AG20443 (cell line): ENCODE data around the gene ANKRD34C.
"Not testable (repeated sequence)": the region's sequence is repeated elsewhere in the genome, so short reads cannot be mapped to it uniquely, and the experiment has no call there.

Experiments
- DNase-seq: peaks from one replicate; pipeline ENCODE4 v3.0.0; 2012; ENCODE audit warnings: low spot score, mixed read lengths

Gene ANKRD34C

GRCh38 chr15:79311901-79312553 lies 29.5 kb downstream of the ANKRD34C start:
- DNase-seq, result no peak

- no peak for DNase-seq
These were observed 31.7 kb downstream of the ANKRD34C start for GRCh38 chr15:79314186-79314585.

- DNase-seq, result no peak
These were observed 32.3 kb downstream of the ANKRD34C start for GRCh38 chr15:79314811-79315210.

DNA sequence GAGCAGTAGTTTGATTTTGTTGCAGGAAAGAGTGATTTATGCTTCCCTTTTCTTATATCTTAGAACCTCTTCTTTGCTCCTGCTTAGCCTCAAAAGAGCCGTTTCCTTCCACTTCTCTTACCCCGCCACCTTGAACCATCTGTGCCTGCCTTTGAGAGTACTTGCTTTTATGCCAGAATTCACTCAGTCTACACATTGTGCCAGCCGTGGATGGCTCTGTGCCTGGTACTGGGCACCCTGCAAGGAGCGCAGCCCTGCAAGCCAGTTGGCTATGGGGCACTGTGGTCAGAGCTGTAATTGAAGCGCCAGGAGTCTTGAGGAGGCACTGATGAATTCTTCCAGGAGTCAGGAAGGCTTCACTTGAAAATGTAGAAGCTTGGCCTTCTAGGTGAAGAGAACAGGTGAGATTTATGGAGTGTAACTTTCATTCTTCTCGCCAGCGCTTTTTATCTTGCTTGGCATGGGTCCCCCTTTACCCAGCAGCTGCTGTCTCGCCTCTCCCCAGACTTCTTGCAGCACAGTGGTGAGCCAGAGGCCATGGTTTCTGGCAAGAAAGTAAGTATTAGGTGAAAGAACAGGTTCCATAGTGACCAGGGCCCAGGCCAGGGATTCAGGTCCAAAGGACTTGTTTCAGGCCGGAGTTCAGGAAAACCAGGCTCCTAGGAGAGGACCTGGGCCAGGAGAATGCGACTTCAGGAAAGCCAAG lies 33.3 kb downstream of the ANKRD34C start:
- DNase-seq, result no peak

- no peak for DNase-seq
These were observed 34.3 kb downstream of the ANKRD34C start for GRCh38 chr15:79316864-79317263.

GRCh38 chr15:79319973-79320372 lies 37.5 kb downstream of the ANKRD34C start:
- not testable (repeated sequence) for DNase-seq

GRCh38 chr15:79321876-79322275 lies 39.4 kb downstream of the ANKRD34C start:
- DNase-seq, result no peak

GRCh38 chr15:79322306-79322705 lies 39.8 kb downstream of the ANKRD34C start:
- DNase-seq, result no peak

GRCh38 chr15:79322945-79323344 lies 40.4 kb downstream of the ANKRD34C start:
- no peak for DNase-seq

DNA sequence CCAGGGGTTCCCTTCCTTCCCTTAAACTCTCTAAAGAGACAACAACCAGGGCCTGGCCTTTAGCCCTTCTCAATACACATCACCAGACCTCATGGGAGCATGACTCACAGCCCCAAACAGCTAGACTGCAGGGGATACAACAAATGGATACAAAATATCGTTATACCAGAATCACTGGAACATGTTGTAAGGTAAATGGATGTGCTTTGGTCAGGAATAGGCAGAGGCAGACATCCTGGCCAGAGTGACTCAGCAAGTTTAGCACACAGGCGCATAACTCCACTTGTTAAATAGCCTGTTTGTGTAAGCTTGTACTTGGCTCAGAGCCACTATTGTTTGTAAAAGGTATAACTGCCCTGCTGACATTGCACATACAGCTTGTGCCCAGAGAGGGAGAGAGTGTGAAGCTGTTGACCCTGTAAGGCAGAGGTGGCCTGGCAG lies 46.7 kb downstream of the ANKRD34C start:
- peak; percentile 44 for DNase-seq
